ENCODE data around the gene PZP. TPM values are rescaled to one million over a fixed set of nuclear protein-coding genes. Genes with fewer than 3 reads are reported as not detected.

The PZP gene
- total RNA-seq, 1 donor from 2014 or later = not detected

DNA sequence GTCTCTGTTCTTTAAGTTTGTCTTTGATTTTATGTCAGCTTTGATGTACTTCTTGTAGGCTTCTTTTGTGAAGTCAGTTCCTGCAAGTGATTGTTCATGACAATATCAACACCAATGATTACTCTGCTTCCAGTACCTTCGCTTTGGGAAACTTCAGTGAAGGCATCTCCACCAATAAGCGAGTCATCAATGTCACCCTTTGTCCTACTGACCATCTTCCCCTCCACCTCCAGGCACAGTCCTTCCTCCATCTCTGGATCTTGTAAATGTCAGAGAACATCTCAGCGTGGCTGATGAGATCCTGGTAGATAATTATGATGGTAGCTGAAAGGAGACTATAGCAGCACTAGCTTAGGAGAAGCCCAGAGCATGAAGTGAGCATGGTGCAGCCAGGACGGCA, 52.1 kb downstream of the PZP start:
- no peak for DNase-seq (ENCODE audit: low spot score in 2 of 2, unreplicated experiment in 2 of 2)
- peaks cover 6% of the 10 kb centered on the region for H3K9me3 Mint-ChIP-seq
- H3K36me3 Mint-ChIP-seq = no peaks in the 10 kb centered on the region
- H3K27me3 Mint-ChIP-seq (ENCODE audit: low read depth) = peaks cover 26% of the 10 kb centered on the region
- TF ChIP-seq, protein P1, sequence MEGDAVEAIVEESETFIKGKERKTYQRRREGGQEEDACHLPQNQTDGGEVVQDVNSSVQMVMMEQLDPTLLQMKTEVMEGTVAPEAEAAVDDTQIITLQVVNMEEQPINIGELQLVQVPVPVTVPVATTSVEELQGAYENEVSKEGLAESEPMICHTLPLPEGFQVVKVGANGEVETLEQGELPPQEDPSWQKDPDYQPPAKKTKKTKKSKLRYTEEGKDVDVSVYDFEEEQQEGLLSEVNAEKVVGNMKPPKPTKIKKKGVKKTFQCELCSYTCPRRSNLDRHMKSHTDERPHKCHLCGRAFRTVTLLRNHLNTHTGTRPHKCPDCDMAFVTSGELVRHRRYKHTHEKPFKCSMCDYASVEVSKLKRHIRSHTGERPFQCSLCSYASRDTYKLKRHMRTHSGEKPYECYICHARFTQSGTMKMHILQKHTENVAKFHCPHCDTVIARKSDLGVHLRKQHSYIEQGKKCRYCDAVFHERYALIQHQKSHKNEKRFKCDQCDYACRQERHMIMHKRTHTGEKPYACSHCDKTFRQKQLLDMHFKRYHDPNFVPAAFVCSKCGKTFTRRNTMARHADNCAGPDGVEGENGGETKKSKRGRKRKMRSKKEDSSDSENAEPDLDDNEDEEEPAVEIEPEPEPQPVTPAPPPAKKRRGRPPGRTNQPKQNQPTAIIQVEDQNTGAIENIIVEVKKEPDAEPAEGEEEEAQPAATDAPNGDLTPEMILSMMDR (IDR thresholded peaks at IDR 0.05; ENCODE audit: unreplicated experiment) = no peak
- no peak overlapping the region for H3K27ac Mint-ChIP-seq
- H3K4me1 Mint-ChIP-seq = no peaks in the 10 kb centered on the region
- H3K4me3 Mint-ChIP-seq = no peak overlapping the region

DNA sequence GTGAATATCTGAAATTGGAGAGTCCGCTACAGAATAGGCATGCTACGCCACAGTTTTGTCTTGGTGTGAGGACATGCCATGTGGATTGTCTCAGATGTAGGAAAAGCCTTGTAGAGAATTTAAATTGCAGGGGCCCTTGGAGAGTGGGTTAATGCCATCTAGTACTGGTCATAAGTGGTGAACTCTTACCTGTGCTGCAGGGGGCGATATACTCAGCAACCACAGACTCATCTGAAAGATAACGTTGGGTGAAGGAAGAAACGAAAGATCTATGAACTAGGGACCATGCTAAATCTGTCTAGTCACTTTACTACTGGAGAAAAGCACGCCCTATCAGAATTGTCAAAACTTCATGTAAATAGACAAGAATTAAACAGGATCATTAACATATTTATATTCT, 58.8 kb downstream of the PZP start:
- peaks cover 27% of the 10 kb centered on the region for H3K9me3 Mint-ChIP-seq
- H3K27ac Mint-ChIP-seq = no peak overlapping the region
- H3K4me3 Mint-ChIP-seq = no peak overlapping the region
- DNase-seq (ENCODE audit: low spot score in 2 of 2, unreplicated experiment in 2 of 2) = no peak
- peaks cover 2% of the 10 kb centered on the region for H3K4me1 Mint-ChIP-seq
- peaks cover 6% of the 10 kb centered on the region for H3K27me3 Mint-ChIP-seq (ENCODE audit: low read depth)
- no peaks in the 10 kb centered on the region for H3K36me3 Mint-ChIP-seq
- TF ChIP-seq, protein P1 (IDR thresholded peaks at IDR 0.05; ENCODE audit: unreplicated experiment) = no peak

DNA sequence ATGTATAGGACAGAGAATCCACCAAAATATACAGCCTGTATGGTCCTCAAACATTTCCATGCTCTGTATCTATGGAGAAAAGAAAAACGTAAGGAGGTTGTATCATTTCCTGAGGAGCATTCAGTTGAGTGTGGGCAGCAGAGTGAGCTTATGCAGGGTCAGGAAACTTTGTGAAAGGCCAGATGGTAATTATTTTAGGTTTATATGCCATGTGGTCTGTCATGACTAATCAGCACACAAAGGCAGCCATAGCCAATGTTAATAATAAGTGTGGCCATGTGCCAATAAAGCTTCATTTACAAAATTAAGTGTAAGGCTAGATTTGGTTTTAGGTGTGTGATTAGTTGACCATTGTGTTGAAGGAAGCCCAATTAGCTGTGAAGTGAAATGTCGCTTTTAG, 59.3 kb downstream of the PZP start:
- Mint-ChIP-seq H3K36me3 (peaks cover 1% of the 10 kb centered on the region), H3K27me3 (ENCODE audit: low read depth) (peaks cover 6% of the 10 kb centered on the region)

DNA sequence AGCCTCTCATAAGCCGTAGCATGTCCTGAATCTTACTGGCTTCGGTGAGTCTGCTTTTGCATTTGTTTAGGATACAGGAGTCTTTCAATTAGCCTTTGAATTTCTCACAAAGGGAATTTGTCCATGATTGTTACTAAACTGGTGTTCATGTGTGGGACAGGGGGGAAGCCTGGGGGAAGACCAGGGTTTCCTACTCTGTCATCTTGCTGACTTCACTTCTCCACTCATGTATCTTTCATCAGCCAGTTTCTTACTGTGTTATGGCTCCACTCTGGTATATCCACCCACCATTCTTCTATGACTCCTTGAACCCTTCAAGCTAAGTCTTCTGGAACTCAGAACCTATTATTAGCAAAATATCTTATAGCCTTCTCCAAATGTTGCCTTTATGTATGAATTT, 60.7 kb downstream of the PZP start:
- Mint-ChIP-seq H3K36me3 (peaks cover 6% of the 10 kb centered on the region), H3K27me3 (ENCODE audit: low read depth) (peaks cover 6% of the 10 kb centered on the region), H3K4me3 (no peak overlapping the region), H3K27ac (no peak overlapping the region), H3K4me1 (peaks cover 2% of the 10 kb centered on the region), H3K9me3 (peaks cover 39% of the 10 kb centered on the region)
- no peak for DNase-seq (ENCODE audit: low spot score in 2 of 2, unreplicated experiment in 2 of 2)
- TF ChIP-seq, protein P1 (IDR thresholded peaks at IDR 0.05; ENCODE audit: unreplicated experiment) = no peak

More for the DNA sequence above, 59.3 kb downstream of the PZP start:
- TF ChIP-seq, protein P1 (IDR thresholded peaks at IDR 0.05; ENCODE audit: unreplicated experiment) = no peak
- no peak for DNase-seq (ENCODE audit: low spot score in 2 of 2, unreplicated experiment in 2 of 2)
- Mint-ChIP-seq H3K4me3 (no peak overlapping the region), H3K27ac (no peak overlapping the region), H3K4me1 (peaks cover 2% of the 10 kb centered on the region), H3K9me3 (peaks cover 30% of the 10 kb centered on the region)

DNA sequence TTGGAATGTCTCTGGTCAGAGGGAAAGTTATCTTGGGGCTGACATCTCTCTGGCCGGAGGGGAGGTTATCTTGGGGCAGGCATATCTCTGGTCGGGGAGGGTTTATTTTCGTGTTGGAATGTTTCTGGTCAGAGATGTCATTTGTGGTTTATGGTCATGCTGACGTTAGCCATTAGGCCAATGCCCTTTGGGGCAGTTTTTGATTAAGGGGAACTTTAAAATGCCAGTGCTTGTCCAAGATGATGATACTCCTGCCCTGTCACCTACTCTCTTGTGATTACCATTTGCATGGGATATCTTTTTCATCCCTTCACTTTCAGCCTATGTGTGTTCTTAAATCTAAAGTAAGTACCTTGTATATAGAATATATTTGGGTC, 63.5 kb downstream of the PZP start:
- DNase-seq (ENCODE audit: low spot score in 2 of 2, unreplicated experiment in 2 of 2) = no peak
- TF ChIP-seq, protein P1 (IDR thresholded peaks at IDR 0.05; ENCODE audit: unreplicated experiment) = no peak
- H3K27me3 Mint-ChIP-seq (ENCODE audit: low read depth) = no peaks in the 10 kb centered on the region
- H3K4me3 Mint-ChIP-seq = no peak overlapping the region
- peaks cover under 1% of the 10 kb centered on the region for H3K4me1 Mint-ChIP-seq
- peaks cover 50% of the 10 kb centered on the region for H3K9me3 Mint-ChIP-seq
- no peak overlapping the region for H3K27ac Mint-ChIP-seq
- peaks cover 9% of the 10 kb centered on the region for H3K36me3 Mint-ChIP-seq
